ENCODE data around the gene PARP6.
A peak's percentile ranks its signal among the peaks of the same experiment; 100 is the strongest.

Gene PARP6, protein sequence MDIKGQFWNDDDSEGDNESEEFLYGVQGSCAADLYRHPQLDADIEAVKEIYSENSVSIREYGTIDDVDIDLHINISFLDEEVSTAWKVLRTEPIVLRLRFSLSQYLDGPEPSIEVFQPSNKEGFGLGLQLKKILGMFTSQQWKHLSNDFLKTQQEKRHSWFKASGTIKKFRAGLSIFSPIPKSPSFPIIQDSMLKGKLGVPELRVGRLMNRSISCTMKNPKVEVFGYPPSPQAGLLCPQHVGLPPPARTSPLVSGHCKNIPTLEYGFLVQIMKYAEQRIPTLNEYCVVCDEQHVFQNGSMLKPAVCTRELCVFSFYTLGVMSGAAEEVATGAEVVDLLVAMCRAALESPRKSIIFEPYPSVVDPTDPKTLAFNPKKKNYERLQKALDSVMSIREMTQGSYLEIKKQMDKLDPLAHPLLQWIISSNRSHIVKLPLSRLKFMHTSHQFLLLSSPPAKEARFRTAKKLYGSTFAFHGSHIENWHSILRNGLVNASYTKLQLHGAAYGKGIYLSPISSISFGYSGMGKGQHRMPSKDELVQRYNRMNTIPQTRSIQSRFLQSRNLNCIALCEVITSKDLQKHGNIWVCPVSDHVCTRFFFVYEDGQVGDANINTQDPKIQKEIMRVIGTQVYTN

DNA sequence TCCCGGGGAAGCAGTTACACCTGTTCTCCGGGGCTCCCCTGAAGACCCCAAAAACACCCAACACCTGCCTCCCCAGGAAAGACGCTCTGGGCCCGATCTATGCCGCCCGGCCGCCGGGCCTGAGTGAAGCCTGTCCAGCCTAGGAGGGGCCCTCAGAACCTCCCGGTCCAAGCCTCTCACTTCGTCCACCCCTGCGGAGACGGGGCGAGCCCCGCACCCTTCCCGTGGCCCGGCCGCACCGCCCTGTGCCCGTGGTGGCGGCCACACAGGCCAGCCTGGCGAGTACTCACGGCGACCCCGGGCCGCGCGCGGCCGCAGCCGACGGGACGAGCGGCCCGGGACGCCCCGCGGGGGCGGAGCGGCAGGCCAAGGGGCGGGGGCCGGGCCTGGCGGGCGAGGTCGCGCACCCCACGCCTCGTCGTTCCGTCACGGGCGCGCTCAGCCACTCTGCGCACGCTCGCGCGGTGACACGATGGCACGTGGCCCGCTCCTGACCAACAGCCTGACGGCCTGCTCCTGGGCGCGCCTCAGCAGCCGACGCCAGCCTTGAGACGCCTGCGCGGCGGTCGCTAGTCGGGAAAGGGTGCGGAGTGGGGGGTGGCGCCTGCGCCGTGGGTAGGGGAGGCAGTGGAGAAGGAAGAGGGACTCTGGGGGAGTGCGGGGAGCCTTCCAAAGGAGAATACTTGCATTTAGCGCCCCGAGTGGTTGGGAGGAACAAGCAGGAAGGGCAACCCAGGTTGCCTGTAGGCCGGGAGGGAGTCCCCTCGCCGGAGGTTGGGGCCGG lies at the start of gene PARP6:
TSS of gene PARP6 (minus strand) at position 342 of the 784 bp plus-strand sequence. CDS start 5,077 bp downstream, outside the sequence.
- peak; percentile 83 for DNase-seq (ENCODE audit: low read depth)

DNA sequence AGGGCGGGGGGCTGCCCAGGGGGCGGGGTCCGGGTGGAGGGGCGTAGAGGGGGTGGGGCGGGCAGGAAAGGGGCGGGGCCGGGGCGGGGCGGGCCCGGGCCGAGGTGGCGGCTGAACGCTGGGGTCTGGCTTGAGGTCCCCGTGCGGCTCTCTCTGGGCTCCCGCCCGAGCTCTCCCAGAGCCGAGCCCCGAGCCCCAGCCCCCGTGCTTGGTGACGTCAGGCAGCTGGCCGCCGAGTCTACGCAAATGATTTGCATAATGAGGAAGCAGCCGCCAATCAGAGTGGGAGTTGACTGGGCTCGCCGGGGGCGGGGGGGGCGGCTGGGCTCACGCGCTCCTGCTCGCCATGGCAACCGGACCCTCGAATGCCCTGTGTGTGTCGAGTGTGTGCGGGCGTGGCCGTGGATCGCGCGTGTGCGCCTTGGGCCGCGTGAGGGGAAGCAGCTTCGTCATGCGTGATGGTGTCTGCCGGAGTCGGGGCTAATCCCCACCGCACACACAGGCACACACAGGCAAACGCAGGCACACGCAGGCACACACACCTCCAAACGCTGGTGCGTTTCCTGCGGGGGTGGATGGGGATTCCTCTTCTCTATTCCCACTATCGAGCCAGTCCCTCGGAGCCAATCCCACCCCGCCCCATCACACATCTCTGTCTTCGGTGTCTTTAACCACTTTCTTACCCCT lies 47.8 kb upstream of the PARP6 start, which contains the start of gene CELF6:
TSS of gene CELF6 (minus strand) at position 173 of the 687 bp plus-strand sequence. CDS start 283 bp downstream, outside the sequence.
- no peak for DNase-seq (ENCODE audit: low read depth)

DNA sequence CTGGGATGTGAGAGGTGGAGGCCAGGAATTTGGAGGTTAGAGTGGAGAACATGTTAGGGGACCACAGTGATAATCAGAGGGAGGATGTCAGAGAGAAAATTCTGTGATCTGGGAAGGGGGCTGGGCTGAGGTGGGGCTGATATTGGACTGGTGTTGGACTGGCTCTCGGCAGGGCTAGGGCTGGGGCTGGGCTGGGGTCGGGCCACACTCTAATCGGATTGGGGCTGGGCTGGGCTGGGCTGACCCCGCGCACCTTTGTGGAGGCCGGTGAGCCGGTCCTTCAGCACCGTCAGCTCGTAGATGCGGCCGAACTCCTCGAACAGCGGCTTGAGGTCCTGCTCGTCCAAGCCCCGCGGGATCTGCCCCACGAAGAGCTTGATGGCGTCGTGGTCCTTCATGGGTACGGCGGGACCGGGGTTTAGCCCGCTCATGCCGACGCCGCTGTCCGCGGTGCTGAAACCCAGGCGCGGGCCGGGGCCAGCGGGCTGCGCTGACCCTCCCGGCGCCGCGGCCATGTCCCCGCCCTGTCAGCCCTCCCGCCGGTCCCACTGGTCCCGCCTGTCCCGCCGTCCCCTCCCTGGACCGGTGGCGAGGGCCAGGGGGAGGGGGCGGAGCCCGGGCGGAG lies 47.1 kb upstream of the PARP6 start:
- no peak for DNase-seq (ENCODE audit: low read depth)

DNA sequence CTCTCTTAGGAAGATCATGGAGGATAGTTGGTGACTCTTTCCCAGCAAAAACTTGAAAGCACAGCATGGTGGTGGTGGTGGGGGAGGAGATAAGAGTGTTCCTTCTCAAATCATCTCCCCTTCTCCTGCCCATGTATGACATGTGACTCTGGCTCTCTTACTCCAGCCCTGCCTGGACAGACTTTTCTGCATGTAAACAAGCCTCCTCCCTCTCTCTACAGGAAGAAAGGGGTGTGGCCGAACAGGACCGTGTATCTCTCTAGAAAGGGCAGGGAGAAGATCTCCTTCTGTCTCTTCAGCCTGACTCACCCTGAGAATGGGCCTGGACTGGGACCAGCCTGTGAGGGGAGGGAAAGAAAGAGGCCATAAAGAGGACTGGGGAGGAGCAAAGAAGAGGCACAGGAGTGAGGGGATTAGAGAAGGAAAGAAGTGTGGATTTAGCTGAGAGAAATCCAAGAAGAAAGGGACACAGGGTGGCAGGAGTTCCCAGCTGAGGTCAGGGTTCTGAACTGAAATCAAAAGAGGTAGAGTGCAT lies 46.1 kb upstream of the PARP6 start:
- no peak for DNase-seq (ENCODE audit: low read depth)

DNA sequence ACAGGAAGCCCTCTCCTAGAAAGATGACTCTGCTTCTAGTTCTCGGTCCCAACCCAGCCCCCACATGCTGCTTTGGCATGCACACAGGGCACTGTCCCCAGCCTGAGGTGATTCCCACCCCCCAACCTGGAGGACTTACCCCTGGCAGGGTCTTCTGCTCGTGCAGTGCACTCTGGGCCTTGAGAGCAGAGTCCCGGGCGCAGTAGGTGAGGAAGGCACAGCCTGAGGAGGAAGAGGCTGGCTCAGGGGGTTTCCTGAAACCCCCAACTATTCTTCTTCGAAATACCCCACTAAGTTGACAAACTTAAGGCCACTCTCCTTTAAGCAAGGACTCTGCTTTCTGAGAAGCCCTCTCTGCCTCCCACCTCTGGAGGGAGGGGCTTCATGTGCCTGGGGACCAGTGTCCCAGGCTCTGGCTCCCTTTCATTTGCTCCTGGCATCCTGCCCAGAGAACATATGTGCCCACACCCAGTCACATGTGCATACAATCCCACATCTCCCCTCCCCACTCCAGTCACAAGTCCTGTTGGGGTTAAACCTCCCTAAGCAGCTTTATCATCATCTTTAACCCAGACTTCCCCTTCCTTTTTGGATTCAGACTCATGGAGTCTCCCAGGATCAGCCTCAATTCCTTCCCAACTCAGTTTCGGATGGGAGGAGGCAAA lies 43.5 kb upstream of the PARP6 start:
- no peak for DNase-seq (ENCODE audit: low read depth)

DNA sequence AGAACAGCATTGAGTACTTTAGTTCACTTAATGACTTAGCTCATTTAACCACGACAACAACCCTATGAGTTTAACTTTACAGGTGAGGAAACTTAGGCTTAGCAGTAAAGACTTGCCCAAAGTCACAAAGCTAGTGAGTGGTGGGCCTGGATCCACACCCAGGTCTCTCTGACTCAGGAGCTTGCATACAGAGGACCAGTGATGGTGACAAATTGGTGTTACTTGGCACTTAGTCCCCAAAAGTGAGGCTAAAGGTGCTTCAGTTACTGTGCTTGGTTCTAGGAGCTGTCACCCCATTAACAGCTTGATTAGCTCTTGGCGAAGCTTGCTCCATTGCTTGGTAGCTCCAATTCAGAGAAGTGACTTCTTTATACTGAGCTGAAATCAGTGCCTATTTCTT lies 41.5 kb upstream of the PARP6 start:
- DNase-seq (ENCODE audit: low read depth), result no peak

DNA sequence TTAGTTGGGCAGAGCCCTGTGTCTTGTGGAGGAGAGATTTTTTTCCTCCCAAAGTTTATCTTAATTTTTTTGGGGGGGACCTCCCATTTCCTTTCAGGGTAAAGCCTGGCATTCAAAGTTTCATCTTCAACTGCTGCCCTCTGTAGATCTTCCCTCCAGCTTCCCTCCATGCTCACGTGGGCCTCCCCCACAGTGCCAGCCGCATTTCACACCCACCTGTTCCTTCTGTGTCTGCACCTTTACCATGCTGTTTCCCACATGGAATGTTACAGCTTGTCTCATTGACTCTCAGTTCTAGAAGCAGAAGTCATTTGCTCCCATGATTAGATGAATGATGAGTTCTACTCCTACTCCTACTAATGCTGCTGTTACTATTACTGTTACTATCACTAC lies 41.1 kb upstream of the PARP6 start:
- DNase-seq (ENCODE audit: low read depth), result no peak

DNA sequence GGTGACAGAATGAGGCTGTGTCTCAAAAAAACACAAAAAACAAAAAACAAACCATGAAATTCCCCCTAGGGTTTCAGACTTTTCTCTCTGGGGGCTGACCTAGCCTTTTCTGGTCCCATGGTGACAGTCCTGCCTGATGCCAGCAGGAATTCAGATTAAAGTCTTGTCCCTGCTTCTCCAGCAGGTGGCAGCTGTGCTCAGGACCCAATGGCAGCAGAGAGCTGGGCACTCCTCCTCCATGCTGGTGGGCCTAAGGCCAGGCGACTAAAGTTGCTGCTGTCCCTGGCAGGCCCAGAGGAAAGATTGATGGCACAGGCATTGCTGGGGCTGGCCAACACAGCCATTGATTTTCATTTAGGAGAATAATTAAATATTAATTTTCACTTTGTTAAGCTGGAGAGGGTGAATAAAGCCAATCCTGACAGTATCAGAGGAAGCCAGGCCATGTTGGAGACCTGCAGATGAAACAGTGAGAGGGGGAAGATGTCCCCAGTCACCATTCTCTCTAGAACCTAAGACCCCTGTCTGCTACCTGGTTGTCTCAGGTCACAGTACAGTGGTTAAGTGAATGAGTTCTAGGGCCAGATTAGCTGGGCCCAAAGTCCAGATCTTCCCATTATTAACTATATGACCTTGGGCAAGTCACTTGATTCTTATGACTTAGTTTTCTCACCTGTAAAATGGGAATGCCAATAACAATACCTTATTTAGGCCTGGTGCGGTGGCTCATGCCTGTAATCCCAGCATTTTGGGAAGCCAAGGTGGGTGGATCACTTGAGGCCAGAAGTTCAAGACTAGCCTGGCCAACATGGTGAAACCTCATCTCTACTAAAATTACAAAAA lies 40.5 kb upstream of the PARP6 start:
- no peak for DNase-seq (ENCODE audit: low read depth)

DNA sequence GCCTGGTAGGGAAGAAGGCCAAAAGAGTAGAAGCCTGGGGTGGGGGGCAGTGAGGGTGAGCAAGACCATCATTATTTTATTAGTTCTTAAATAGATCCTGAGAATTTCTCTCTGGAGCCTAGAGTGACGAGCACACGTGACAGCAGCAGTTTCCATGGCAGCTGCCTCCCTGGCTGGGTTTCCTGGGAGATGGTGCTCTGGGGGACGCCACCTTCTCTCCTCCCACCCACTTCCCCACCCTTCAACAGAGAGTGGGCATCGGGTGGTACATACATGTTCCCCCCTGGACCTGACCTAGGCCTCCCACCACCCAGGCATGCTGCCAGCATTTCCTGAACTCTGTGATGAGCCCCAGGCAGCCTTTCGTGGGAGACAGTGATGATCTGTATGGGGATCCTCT lies 34.7 kb upstream of the PARP6 start:
- DNase-seq (ENCODE audit: low read depth), result no peak

DNA sequence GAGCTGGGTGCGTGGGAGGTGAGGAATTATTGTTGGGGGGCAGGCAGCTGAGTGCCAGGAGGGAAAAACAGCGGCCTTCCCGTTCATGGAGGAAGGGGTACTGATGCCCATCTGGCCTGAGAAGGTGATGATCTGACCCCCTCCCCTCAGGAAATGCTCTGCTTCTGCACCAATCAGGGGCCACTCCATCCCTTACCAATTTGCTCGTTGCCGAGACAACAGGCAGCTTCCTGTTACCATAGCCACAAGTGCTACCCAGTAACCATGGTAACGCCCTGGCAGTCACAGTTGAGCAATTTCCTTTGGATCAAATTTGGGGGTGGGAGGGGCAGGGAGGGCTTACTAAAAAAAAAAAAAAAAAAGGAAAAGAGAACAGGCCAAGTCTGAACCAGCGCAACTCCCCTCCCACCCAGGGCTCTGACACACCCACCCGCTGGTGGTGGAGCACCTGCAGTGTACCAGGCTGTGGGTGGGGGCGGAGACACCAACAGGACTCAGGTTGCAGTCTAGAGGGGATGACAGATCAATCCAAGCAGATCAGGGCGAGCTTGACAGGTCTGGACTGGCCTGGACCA lies 33.9 kb upstream of the PARP6 start:
- DNase-seq (ENCODE audit: low read depth), result no peak

DNA sequence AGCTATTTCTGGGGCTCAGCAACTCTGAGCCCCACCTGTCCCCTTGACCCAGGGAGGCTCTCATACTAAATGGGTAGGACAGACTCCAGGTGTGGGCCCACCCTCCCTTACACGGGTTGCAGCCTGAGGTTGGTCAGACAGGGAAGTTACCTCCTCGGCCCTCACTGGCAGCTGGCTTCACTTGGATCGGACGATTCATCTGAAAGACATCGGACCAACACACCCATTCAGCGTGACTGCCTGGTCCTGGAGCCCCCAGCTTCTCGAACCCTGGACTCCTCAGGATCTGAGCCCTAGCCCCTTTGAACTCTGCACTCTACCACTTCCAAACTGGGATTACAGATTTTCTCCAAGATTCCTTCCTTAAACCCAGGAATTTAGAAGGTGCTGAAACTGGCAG lies 32.2 kb upstream of the PARP6 start:
- no peak for DNase-seq (ENCODE audit: low read depth)

DNA sequence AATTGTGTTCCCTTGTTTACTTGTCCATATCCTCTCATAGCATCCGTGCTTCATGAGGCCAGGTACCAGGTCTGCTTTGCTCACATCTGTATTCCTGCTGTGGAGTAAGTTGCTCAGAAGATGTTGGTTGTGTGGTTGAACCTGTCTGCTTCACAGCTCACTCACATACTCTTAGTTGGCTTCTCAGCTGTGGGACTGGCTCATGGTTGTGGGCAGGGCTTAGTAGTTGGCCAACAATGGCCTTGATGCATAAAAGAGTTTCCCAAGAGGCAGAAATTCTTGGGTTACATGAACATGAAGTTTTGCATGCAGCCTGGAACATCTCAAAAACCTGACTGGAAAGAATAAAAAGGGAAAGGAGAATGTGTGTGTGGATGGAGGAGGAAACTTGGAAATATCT lies 30.6 kb upstream of the PARP6 start:
- no peak for DNase-seq (ENCODE audit: low read depth)

DNA sequence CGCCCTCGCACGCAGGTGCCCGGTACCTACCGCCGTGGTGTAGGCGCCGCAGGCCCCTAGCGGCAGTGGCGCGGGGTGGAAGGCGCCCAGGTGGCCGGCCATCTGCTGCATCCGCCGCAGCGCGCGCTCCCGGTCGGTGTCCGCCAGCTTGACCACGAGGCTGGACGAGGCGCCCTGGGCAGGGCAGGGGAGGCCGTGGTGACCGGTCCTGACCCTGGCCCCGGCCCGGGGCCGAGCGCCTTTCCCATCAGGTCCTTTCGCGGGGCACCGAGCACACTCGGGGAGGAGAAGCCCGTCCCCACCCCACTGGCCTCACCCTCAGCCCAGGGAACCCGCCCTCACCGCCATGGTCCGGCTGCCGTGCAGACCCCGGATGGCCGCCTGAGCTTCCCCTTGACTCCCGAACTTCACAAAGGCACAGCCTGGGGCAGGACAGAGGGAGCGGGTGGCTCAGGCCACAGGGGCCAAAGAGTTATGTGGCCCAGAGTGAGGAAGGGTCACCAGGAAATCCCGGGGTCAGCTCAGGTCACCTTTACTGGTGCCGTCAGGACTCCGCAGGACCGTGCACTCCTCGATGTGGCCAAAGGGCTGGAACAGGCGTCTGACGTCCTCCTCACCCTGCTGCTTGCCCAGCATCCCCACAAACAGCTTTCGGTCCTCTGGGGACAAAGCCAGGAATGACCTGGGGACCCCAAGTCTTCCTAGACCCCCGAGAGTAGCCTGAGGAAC lies 17.4 kb upstream of the PARP6 start:
- no peak for DNase-seq (ENCODE audit: low read depth)

DNA sequence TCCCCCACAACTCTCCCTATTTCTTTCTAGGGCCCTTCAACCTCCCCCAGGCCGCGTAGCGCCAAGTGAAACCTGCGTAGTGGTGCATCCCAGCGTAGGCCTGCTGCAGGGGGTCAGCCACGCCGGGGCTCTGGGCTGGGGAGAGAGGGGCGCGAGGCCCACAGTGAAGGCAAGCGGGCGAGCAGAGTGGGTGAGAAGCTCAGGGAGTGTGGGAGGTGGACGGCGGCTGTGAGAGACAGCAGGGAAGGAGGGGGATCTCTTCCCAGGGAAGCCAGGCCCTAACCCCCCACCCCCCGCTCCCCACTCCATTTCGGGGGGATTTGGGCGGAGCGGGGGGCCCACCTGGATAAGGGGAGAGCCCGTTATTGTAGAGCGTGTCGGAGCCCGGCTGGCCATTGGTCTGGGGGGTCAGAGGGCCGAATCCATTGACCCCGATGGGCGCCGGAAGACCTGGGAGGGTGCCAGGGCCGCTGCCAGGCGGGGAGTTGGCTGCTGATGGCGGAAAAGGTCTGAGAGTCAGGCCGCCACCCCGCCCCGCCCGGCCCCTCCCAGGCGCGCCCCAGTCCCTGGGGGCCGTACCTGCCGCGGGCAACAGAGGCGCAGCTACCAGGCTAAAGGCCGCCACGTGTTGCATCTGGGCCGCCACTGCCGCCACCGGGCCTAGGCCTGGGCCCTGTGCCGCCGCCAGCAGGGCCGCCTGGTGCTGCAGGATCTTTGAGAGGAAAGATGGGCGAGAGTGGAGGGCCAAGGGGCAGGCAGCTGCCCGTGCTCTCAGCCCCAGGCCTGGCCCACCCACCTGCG lies 16.6 kb upstream of the PARP6 start:
- DNase-seq (ENCODE audit: low read depth), result no peak

DNA sequence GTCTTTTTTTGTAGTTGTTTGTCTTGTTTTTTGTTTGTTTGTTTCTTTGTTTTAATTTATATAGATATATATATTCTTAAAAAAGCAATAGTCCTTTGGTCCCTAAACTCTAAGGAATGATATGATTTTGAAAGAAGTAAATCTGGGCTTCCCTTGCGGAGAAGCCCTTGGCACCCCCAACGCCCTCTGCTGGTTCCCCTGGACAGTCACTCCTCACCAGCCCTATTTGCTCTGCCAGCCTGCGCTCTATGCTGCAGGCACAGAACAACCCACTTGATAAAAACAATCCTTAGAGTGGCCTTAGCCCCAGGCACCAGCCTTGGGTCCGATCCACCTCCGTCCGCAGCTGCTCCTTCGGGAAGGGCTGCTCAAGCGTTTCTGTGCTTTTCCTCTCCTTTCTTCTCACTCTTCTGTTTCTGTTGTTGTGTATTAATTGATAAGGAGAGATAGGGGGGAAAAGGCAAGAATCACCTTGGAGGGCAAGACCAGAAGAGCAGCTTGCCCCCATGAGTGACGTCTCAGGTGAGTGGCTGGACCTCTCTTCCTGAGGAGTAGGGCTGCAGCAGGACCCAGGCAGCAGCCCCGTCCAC lies 13.7 kb upstream of the PARP6 start:
- DNase-seq (ENCODE audit: low read depth), result no peak

DNA sequence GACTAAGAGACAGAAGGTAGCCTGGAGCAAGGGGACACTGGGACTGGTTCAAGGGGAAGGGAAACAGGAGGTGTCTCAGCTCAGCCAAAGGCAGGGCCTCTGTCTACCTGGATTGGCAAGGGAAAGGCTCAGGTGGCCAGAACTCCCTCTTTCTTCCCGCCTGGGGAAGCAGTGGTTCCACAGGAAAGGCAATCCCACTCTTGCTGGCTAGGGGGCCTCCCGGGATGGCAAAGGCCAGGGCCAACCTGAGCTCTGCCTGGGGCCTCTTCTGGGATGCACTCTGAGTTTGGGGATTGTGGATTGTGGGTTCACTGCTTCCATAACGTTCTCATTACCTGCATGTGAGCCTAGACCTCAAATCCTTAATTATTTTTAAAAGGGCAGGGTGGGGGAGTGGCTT lies 13.0 kb upstream of the PARP6 start:
- no peak for DNase-seq (ENCODE audit: low read depth)

DNA sequence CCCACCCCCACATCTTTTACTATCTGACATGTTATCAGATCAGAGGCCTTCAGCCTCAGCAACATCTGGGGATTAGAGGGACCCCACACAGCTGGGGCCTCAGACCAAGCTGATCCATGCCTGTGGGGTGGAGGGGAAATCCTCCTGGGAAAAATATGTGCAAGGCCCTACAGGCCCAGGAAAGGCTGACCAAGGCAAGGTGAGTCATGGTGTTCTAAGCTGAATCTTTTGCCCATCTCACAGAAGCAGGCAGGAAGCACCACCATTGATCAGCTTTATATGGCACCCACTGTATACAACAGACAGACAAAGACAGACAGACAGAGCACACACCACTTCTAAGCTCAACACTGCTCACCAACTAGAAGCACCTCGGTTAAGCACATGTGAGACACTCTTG lies 12.4 kb upstream of the PARP6 start:
- no peak for DNase-seq (ENCODE audit: low read depth)

DNA sequence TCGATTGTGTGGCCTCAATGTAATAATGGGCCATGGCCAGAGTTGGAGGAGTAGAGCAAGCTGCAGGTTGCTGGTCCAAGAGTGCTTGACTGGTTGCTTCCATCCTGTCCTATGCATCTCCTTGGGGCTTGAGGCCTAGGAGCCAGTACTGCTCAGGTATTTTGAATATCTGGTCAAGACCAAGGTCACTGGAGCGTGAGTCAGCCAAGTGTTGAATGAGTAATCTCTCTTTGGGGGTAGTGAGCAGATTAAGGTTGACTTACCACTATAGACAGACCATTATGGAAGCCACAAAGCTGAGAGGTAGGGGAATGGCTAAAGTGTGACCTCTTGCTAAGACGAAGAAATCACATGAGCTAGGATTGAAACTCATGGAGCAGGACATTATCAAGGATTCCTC lies 9.4 kb upstream of the PARP6 start:
- DNase-seq (ENCODE audit: low read depth), result no peak
